Fibroblast of lung (primary cell): Measurements from ENCODE around the gene OASL. TPM values are rescaled to one million over a fixed set of nuclear protein-coding genes. Genes with fewer than 3 reads are reported as not detected.
A peak's percentile ranks its signal among the peaks of the same experiment; 100 is the strongest.

Experiments
- DNase-seq, 2 donors: peaks; one replicate each; pipeline versions ENCODE4 v3.0.0 to v3.0.0-alpha.2; 2010; ENCODE audit warnings: low read depth in 2 of 2
- H2AFZ ChIP-seq: 2 replicates; pipeline ENCODE4 v1.5.1; 2012; ENCODE audit warnings: low read length, control low read depth, inconsistent platforms
- H3K27ac ChIP-seq: 2 replicates; pipeline ENCODE4 v1.5.1; 2011; ENCODE audit warnings: low read length, control low read depth; ENCODE audit not compliant: insufficient read depth
- H3K27me3 ChIP-seq: 2 replicates; pipeline ENCODE4 v1.5.1; 2011; ENCODE audit warnings: mild to moderate bottlenecking, low read length; ENCODE audit not compliant: control insufficient read depth, insufficient read depth
- H3K36me3 ChIP-seq: 2 replicates; pipeline ENCODE4 v1.5.1; 2011; ENCODE audit warnings: low read length; ENCODE audit not compliant: control insufficient read depth, insufficient read depth
- H3K4me1 ChIP-seq: 2 replicates; pipeline ENCODE4 v1.5.1; 2011; ENCODE audit warnings: low read length; ENCODE audit not compliant: control insufficient read depth, insufficient read depth; ENCODE audit errors: extremely low read depth
- H3K4me2 ChIP-seq: 2 replicates; pipeline ENCODE4 v1.5.1; 2011; ENCODE audit warnings: low read length, control low read depth; ENCODE audit not compliant: insufficient read depth; ENCODE audit errors: extremely low read depth
- H3K4me3 ChIP-seq, 4 experiments: fragments of 200-600 bp in 1 of 4; sonication (generic) in 1 of 4; replicated peaks in 1 of 4; 2 replicates each; pipeline ENCODE4 v1.5.1; 2011 to 2016; ENCODE audit warnings: low read length in 4 of 4, low read depth in 3 of 4, mild to moderate bottlenecking in 3 of 4, control low read depth in 2 of 4, inconsistent platforms in 1 of 4, mixed read lengths in 1 of 4; ENCODE audit not compliant: insufficient read depth in 1 of 4; ENCODE audit errors: control extremely low read depth in 1 of 4
- H3K79me2 ChIP-seq: 2 replicates; pipeline ENCODE4 v1.5.1; 2012; ENCODE audit warnings: mild to moderate bottlenecking, low read length, inconsistent platforms; ENCODE audit not compliant: control insufficient read depth, insufficient read depth
- H3K9ac ChIP-seq: 2 replicates; pipeline ENCODE4 v1.5.1; 2011; ENCODE audit warnings: mild to moderate bottlenecking, low read length, control low read depth; ENCODE audit not compliant: insufficient read depth
- H3K9me3 ChIP-seq: 2 replicates; pipeline ENCODE4 v1.5.1; 2012; ENCODE audit warnings: low read depth, low read length; ENCODE audit not compliant: control insufficient read depth, insufficient read depth
- H4K20me1 ChIP-seq: 2 replicates; pipeline ENCODE4 v1.5.1; 2011; ENCODE audit warnings: low read length; ENCODE audit not compliant: control insufficient read depth, insufficient read depth; ENCODE audit errors: extremely low read depth
- EZH2 ChIP-seq: IDR thresholded peaks from 2 replicates; pipeline ENCODE4 v1.5.1; 2012; ENCODE audit warnings: low read length, control low read depth, mild to moderate bottlenecking; ENCODE audit errors: missing control alignments
- polyA plus RNA-seq, 2 donors: library from polyadenylated mRNA; depleted of rRNA in 1 of 2; stranded (reverse) in 1 of 2; unstranded in 1 of 2; fragments of >200 nt; gene quantifications; 2 replicates each; pipeline ENCODE4 v1.2.1, GENCODE V29; 2011 to 2012; ENCODE audit warnings: missing spikeins in 1 of 2
- total RNA-seq: library from RNA; depleted of rRNA; stranded (reverse); fragments of >200 nt; gene quantifications from 2 replicates; pipeline ENCODE4 v1.2.1, GENCODE V29; 2014
- TF ChIP-seq, protein P1 (sequence below), 2 donors: IDR thresholded peaks in 1 of 2; conservative IDR thresholded peaks in 1 of 2; 1 replicate in 1 of 2; 2 replicates in 1 of 2; pipeline ENCODE4 v1.5.1; 2011 to 2012; ENCODE audit warnings: low read length in 2 of 2, control low read depth in 1 of 2, inconsistent platforms in 1 of 2, low read depth in 1 of 2, mild to moderate bottlenecking in 1 of 2

The OASL gene
- total and polyA plus RNA-seq, 2 donors (not counting 1 experiment from before 2014, with no cell fraction given), result 0.07 to 1.2 TPM

DNA sequence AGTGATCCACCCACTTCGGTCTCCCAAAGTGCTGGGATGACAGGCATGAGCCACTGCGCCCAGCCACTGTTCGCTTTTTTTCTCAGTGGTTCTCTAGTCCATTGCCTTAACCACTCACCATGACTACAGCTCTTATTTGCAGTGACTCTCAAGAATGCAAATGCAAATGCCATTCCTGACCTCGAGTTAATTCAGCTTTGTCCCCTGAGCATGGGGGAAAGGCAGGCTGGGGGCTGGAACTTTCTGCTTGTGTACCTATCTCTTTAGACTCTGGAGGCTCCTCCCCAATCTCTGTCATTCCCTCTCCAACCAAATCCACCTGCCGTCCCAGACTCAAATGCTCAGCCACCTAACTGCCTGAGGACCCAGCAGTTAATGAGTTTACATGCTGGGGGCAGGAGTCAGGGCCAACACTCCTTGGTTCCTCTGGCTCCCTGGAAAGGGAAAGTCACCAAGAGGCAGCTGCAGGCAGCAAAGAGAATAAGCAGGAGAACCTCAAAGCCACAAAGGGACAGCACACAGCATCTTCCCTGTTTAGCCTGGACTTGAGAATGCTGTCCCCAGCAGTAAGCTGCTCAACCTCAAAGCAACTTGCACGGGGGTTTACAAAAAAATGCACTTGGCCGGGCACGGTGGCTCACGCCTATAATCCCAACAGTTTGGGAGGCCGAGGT lies 66.0 kb downstream of the OASL start:
- H3K79me2 ChIP-seq, result no peaks in the 10 kb centered on the region
- H3K27ac ChIP-seq, result no peak overlapping the region
- no peak for TF ChIP-seq EZH2
- TF ChIP-seq, protein P1, sequence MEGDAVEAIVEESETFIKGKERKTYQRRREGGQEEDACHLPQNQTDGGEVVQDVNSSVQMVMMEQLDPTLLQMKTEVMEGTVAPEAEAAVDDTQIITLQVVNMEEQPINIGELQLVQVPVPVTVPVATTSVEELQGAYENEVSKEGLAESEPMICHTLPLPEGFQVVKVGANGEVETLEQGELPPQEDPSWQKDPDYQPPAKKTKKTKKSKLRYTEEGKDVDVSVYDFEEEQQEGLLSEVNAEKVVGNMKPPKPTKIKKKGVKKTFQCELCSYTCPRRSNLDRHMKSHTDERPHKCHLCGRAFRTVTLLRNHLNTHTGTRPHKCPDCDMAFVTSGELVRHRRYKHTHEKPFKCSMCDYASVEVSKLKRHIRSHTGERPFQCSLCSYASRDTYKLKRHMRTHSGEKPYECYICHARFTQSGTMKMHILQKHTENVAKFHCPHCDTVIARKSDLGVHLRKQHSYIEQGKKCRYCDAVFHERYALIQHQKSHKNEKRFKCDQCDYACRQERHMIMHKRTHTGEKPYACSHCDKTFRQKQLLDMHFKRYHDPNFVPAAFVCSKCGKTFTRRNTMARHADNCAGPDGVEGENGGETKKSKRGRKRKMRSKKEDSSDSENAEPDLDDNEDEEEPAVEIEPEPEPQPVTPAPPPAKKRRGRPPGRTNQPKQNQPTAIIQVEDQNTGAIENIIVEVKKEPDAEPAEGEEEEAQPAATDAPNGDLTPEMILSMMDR (conservative IDR thresholded peaks at IDR 0.05 in 1 of 2, IDR thresholded peaks at IDR 0.05 in 1 of 2; ENCODE audit: low read depth in 1 of 2, low read length in 2 of 2), result no peak
- no peaks in the 10 kb centered on the region for H3K27me3 ChIP-seq
- peak in 1 of 2 donors; percentile 22 for DNase-seq
- no peak overlapping the region for H3K9ac ChIP-seq
- H4K20me1 ChIP-seq, result no peaks in the 10 kb centered on the region
- no peak overlapping the region for H3K4me2 ChIP-seq
- H2AFZ ChIP-seq, result no peak overlapping the region
- H3K4me3 ChIP-seq, result no peak overlapping the region
- no peaks in the 10 kb centered on the region for H3K9me3 ChIP-seq
- H3K36me3 ChIP-seq, result no peaks in the 10 kb centered on the region
- H3K4me1 ChIP-seq, result no peaks in the 10 kb centered on the region

DNA sequence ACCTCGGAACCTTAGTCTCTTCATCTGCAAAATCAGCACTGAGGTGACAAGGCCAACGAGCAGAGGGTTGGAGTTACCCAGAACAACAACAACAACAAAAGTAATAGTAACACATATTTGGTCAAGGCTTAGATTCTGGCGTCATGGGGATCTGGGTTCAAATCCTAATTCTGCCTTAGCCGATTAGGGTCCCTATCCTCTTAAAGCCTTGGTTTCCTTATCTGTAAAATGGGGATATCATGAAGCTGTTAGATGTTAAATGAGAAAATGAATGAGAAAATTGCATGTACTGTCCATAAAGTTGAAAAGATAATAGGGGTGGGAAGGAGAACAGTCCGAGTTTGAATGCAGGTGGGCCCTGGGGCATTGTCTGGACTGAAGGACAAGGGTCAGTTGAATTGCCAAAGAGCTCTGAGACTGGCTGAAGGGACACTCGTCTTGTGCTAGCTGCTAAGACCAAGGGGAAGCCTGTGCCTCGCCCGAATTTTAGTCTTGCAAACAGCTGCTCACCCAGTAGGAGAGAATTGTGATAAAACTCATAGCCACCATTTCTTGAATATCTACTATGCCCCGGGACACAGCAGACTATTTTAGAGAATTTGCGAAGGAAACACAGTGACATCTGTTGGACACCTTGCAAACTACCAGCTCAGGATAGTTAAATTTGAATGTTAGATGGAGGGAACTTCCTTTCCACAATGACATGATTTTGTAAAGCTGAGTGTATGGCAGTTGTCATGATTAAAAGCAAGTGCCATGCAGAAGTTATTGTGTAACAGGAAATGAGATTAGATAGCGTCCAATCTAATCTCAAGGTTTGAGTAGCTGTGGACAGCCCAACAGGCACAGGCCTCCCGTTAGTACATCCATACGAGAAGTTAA lies 67.5 kb downstream of the OASL start:
- Histone ChIP-seq H3K79me2 (no peaks in the 10 kb centered on the region), H3K9ac (no peak overlapping the region), H4K20me1 (no peaks in the 10 kb centered on the region), H3K4me3 (no peak overlapping the region), H3K4me2 (no peak overlapping the region), H3K4me1 (no peaks in the 10 kb centered on the region), H3K36me3 (no peaks in the 10 kb centered on the region), H3K9me3 (no peaks in the 10 kb centered on the region), H2AFZ (no peak overlapping the region), H3K27ac (no peak overlapping the region), H3K27me3 (no peaks in the 10 kb centered on the region)
- DNase-seq, result peak; percentile 46 to 70
- no peak for TF ChIP-seq EZH2
- TF ChIP-seq, protein P1 (conservative IDR thresholded peaks at IDR 0.05 in 1 of 2, IDR thresholded peaks at IDR 0.05 in 1 of 2; ENCODE audit: low read depth in 1 of 2, low read length in 2 of 2), result peak; percentile 79 to 80

DNA sequence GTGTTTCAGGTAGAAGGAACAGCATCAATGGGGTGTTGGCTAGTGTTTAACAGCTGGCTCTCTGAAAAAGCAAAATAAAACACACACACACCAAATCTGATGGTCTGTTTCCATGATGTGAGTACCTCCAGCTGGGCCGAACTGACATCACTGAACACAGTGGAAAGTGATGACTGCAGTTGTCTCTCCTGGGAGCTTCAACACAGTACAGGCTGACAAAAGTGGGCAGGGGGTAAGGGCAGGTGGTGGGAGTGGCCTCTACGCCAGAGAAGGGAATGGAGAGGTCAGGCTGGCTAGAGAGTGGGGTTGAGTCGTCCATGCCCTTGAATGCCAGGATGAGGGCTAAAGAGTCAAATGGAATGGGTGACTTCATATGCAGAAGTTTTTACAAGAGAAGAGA lies 68.7 kb downstream of the OASL start:
- Histone ChIP-seq H3K4me3 (no peak overlapping the region), H3K9me3 (no peaks in the 10 kb centered on the region), H3K4me2 (no peak overlapping the region), H3K27me3 (no peaks in the 10 kb centered on the region), H3K4me1 (no peaks in the 10 kb centered on the region), H4K20me1 (no peaks in the 10 kb centered on the region), H3K9ac (no peak overlapping the region), H3K36me3 (no peaks in the 10 kb centered on the region), H2AFZ (no peak overlapping the region), H3K79me2 (no peaks in the 10 kb centered on the region), H3K27ac (no peak overlapping the region)
- DNase-seq, result no peak
- TF ChIP-seq, protein P1 (conservative IDR thresholded peaks at IDR 0.05 in 1 of 2, IDR thresholded peaks at IDR 0.05 in 1 of 2; ENCODE audit: low read depth in 1 of 2, low read length in 2 of 2), result no peak
- no peak for TF ChIP-seq EZH2
